Right lobe of liver (tissue), 4 donors: ENCODE data around the gene C2CD4C.

ENCODE experiments used
- CTCF ChIP-seq, 4 donors: fragments of 200-600 bp in 3 of 4; fragments of 450-650 bp in 1 of 4; IDR thresholded peaks; one replicate each; pipeline versions ENCODE4 v1.5.1 to v1.8.0; 2016 to 2022; ENCODE audit warnings: antibody characterized with exemption in 4 of 4, mild to moderate bottlenecking in 2 of 4
- POLR2A ChIP-seq: fragments of 450-650 bp; IDR thresholded peaks from one replicate; pipeline ENCODE4 v1.6.1; 2017; ENCODE audit warnings: antibody characterized with exemption, mild to moderate bottlenecking
- donor health status: DM: no; HTN: no; CAD: no.
- donor health status: DM: no; HTN: no; CAD: no.
- donor health status: DM: no; HTN: yes; CAD: no.

- TF ChIP-seq CTCF (IDR thresholded peaks at IDR 0.05): no peak
- no peak for TF ChIP-seq POLR2A
Measured at GRCh38 chr19:434152-434960, 25.4 kb upstream of the C2CD4C start.
